ENCODE measurements around the gene TSPYL6. TPM values are rescaled to one million over a fixed set of nuclear protein-coding genes. Genes with fewer than 3 reads are reported as not detected.

Gene TSPYL6
- total and polyA plus RNA-seq, 2 experiments from 2014 or later, result not detected

GRCh38 chr2:54237428-54237827 lies 18.6 kb downstream of the TSPYL6 start:
- Histone ChIP-seq H3K27ac (no peak overlapping the region), H3K9me3 (ENCODE audit: low read depth) (no peaks in the 10 kb centered on the region), H3K4me1 (ENCODE audit: low read depth) (no peaks in the 10 kb centered on the region), H3K27me3 (no peaks in the 10 kb centered on the region), H3K4me3 (no peak overlapping the region), H3K36me3 (no peaks in the 10 kb centered on the region)
- DNase-seq (ENCODE audit: low read depth in 1 of 2, low spot score in 1 of 2), result no peak
- TF ChIP-seq CTCF (IDR thresholded peaks at IDR 0.05; ENCODE audit: low read depth, low read length), result no peak

GRCh38 chr2:54233832-54234649 lies 22.0 kb downstream of the TSPYL6 start:
- Histone ChIP-seq H3K27ac (no peak overlapping the region), H3K9me3 (ENCODE audit: low read depth) (no peaks in the 10 kb centered on the region), H3K4me1 (ENCODE audit: low read depth) (no peaks in the 10 kb centered on the region), H3K27me3 (no peaks in the 10 kb centered on the region), H3K4me3 (no peak overlapping the region), H3K36me3 (no peaks in the 10 kb centered on the region)
- no peak for TF ChIP-seq CTCF (IDR thresholded peaks at IDR 0.05; ENCODE audit: low read depth, low read length)
- DNase-seq (ENCODE audit: low read depth in 1 of 2, low spot score in 1 of 2), result no peak

- TF ChIP-seq CTCF (IDR thresholded peaks at IDR 0.05; ENCODE audit: low read depth, low read length), result no peak
- H3K27me3 ChIP-seq, result no peaks in the 10 kb centered on the region
- no peaks in the 10 kb centered on the region for H3K9me3 ChIP-seq (ENCODE audit: low read depth)
- H3K4me1 ChIP-seq (ENCODE audit: low read depth), result peaks cover 9% of the 10 kb centered on the region
- H3K27ac ChIP-seq, result no peak overlapping the region
- peak in 1 of 2 donors; percentile 75 for DNase-seq (ENCODE audit: low read depth in 1 of 2, low spot score in 1 of 2)
- no peak overlapping the region for H3K4me3 ChIP-seq
- H3K36me3 ChIP-seq, result no peaks in the 10 kb centered on the region
These were observed 27.1 kb downstream of the TSPYL6 start for GRCh38 chr2:54228945-54229344.

- no peak for DNase-seq (ENCODE audit: low read depth in 1 of 2, low spot score in 1 of 2)
- no peaks in the 10 kb centered on the region for H3K27me3 ChIP-seq
- no peaks in the 10 kb centered on the region for H3K9me3 ChIP-seq (ENCODE audit: low read depth)
- H3K4me3 ChIP-seq, result no peak overlapping the region
- H3K27ac ChIP-seq, result no peak overlapping the region
- TF ChIP-seq CTCF (IDR thresholded peaks at IDR 0.05; ENCODE audit: low read depth, low read length), result no peak
- no peaks in the 10 kb centered on the region for H3K36me3 ChIP-seq
- peaks cover 9% of the 10 kb centered on the region for H3K4me1 ChIP-seq (ENCODE audit: low read depth)
These were observed 28.2 kb downstream of the TSPYL6 start for GRCh38 chr2:54227798-54228197.

GRCh38 chr2:54226260-54226659 lies 29.8 kb downstream of the TSPYL6 start:
- Histone ChIP-seq H3K4me1 (ENCODE audit: low read depth) (peaks cover 9% of the 10 kb centered on the region), H3K27me3 (no peaks in the 10 kb centered on the region), H3K4me3 (no peak overlapping the region), H3K36me3 (no peaks in the 10 kb centered on the region), H3K9me3 (ENCODE audit: low read depth) (no peaks in the 10 kb centered on the region), H3K27ac (no peak overlapping the region)
- no peak for TF ChIP-seq CTCF (IDR thresholded peaks at IDR 0.05; ENCODE audit: low read depth, low read length)
- DNase-seq (ENCODE audit: low read depth in 1 of 2, low spot score in 1 of 2), result peak in 1 of 2 donors; percentile 47

Measured in cardiac muscle cell (in vitro differentiated cells and primary cell).